Gastroesophageal sphincter (tissue), 3 donors: ENCODE data around the gene TPD52L1.

ENCODE experiments used
- EP300 ChIP-seq: sonication (generic); formaldehyde crosslinking; IDR thresholded peaks from one replicate; pipeline ENCODE4 v1.6.1; 2017; ENCODE audit warnings: antibody characterized with exemption, mild to moderate bottlenecking
- POLR2A ChIP-seq, 2 donors: fragments of 450-650 bp; IDR thresholded peaks; one replicate each; pipeline ENCODE4 v1.6.1; 2017; ENCODE audit warnings: antibody characterized with exemption in 2 of 2, mild to moderate bottlenecking in 2 of 2, moderate library complexity in 1 of 2
- POLR2AphosphoS5 ChIP-seq: sonication (generic); formaldehyde crosslinking; IDR thresholded peaks from one replicate; pipeline ENCODE4 v1.6.1; 2017; ENCODE audit warnings: antibody characterized with exemption
- TF ChIP-seq, protein P1 (sequence below), 4 experiments: fragments of 200-600 bp in 2 of 4; fragments of 450-650 bp in 2 of 4; sonication (generic) in 1 of 4; IDR thresholded peaks; one replicate each; pipeline ENCODE4 v1.5.1; 2017 to 2019; ENCODE audit warnings: antibody characterized with exemption in 4 of 4, mild to moderate bottlenecking in 2 of 4, moderate library complexity in 2 of 4

DNA sequence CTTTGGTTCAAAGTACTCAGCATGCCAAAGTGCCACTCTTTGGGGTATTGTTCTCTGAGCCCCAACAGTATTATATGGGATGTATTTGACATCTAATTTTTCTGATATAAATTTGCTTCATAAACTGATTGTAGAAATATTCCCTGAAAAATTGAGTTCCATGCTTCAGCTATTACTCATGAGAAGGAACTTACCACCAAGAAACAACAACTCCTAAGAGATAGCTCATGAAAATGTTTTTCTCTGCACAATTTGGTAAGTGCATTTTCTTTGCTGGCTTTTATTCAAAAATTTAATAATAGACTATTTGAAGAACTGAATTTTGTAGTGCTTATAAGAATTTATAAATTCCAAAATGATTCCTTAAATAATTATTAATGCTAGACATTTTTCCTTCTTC lies 12.8 kb upstream of the TPD52L1 start:
- TF ChIP-seq, protein P1, sequence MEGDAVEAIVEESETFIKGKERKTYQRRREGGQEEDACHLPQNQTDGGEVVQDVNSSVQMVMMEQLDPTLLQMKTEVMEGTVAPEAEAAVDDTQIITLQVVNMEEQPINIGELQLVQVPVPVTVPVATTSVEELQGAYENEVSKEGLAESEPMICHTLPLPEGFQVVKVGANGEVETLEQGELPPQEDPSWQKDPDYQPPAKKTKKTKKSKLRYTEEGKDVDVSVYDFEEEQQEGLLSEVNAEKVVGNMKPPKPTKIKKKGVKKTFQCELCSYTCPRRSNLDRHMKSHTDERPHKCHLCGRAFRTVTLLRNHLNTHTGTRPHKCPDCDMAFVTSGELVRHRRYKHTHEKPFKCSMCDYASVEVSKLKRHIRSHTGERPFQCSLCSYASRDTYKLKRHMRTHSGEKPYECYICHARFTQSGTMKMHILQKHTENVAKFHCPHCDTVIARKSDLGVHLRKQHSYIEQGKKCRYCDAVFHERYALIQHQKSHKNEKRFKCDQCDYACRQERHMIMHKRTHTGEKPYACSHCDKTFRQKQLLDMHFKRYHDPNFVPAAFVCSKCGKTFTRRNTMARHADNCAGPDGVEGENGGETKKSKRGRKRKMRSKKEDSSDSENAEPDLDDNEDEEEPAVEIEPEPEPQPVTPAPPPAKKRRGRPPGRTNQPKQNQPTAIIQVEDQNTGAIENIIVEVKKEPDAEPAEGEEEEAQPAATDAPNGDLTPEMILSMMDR (IDR thresholded peaks at IDR 0.05), result no peak
- TF ChIP-seq POLR2AphosphoS5 (no peak), POLR2A (IDR thresholded peaks at IDR 0.05) (no peak), EP300 (no peak)
